CD4-positive, alpha-beta T cell (primary cell): ENCODE measurements around the gene ARHGAP29. TPM values are rescaled to one million over a fixed set of nuclear protein-coding genes. Genes with fewer than 3 reads are reported as not detected.

Experiments
- ATAC-seq: fragments of 200-7000 bp; cut with Tn5 transposase; one replicate; pipeline ENCODE4 v1.10.0; 2022; ENCODE audit warnings: mild to moderate bottlenecking; ENCODE audit not compliant: poor library complexity
- CTCF ChIA-PET: fragments of 350-600 bp; sonication (Branson Sonifier 250); formaldehyde crosslinking; loops from one replicate; lab custom pipeline; 2021; ENCODE audit warnings: antibody characterized with exemption, inconsistent platforms; lab: Charles Lee
- POLR2A ChIA-PET: fragments of 350-600 bp; sonication (Branson Sonifier 250); formaldehyde crosslinking; loops from one replicate; lab custom pipeline; 2021; ENCODE audit warnings: antibody characterized with exemption, inconsistent platforms; lab: Charles Lee
- DNase-seq, 14 experiments: peaks; one replicate each; pipeline ENCODE4 v3.0.0-alpha.2; 2013 to 2020; ENCODE audit warnings: mixed read lengths in 2 of 14
- H3K27ac ChIP-seq, 2 donors: one replicate each; pipeline versions ENCODE4 v1.5.1 to v1.7.0; 2013; ENCODE audit warnings: low read length in 2 of 2, low read depth in 1 of 2, mild to moderate bottlenecking in 1 of 2
- H3K27me3 ChIP-seq, 2 experiments: 1 replicate in 1 of 2; 2 replicates in 1 of 2; pipeline versions ENCODE4 v1.6.1 to v1.7.0; 2013; ENCODE audit warnings: low read length in 2 of 2, control low read depth in 1 of 2, mild to moderate bottlenecking in 1 of 2, moderate library complexity in 1 of 2; ENCODE audit not compliant: insufficient read depth in 2 of 2, control insufficient read depth in 1 of 2
- H3K36me3 ChIP-seq: one replicate; pipeline ENCODE4 v1.6.1; 2013; ENCODE audit warnings: low read length, control low read depth; ENCODE audit not compliant: insufficient read depth
- H3K4me1 ChIP-seq: one replicate; pipeline ENCODE4 v1.6.1; 2013; ENCODE audit warnings: low read length, control low read depth; ENCODE audit not compliant: insufficient read depth
- H3K4me3 ChIP-seq: one replicate; pipeline ENCODE4 v1.5.1; 2013; ENCODE audit warnings: mild to moderate bottlenecking, low read length, moderate library complexity
- H3K9me3 ChIP-seq, 2 experiments: 1 replicate in 1 of 2; 2 replicates in 1 of 2; pipeline versions ENCODE4 v1.6.1 to v1.7.0; 2013; ENCODE audit warnings: low read length in 2 of 2, mild to moderate bottlenecking in 2 of 2, control low read depth in 1 of 2, moderate library complexity in 1 of 2; ENCODE audit not compliant: control insufficient read depth in 1 of 2, insufficient read depth in 1 of 2
- H3K27ac Mint-ChIP-seq: one replicate; pipeline ENCODE4 v1.8.0; 2020; ENCODE audit warnings: mixed read lengths
- H3K27me3 Mint-ChIP-seq: one replicate; pipeline ENCODE4 v1.8.0; 2021; ENCODE audit warnings: mixed read lengths
- H3K36me3 Mint-ChIP-seq: one replicate; pipeline ENCODE4 v1.8.0; 2021; ENCODE audit warnings: low read depth, mixed read lengths
- H3K4me1 Mint-ChIP-seq: one replicate; pipeline ENCODE4 v1.8.0; 2021; ENCODE audit warnings: low read depth, mixed read lengths
- H3K4me3 Mint-ChIP-seq: one replicate; pipeline ENCODE4 v1.8.0; 2020; ENCODE audit warnings: mild to moderate bottlenecking, mixed read lengths
- H3K9me3 Mint-ChIP-seq: one replicate; pipeline ENCODE4 v1.8.0; 2020; ENCODE audit warnings: mixed read lengths
- intact Hi-C, 2 experiments: fragments of 100-400 bp; cut with DNase I in 1 of 2; cut with micrococcal nuclease in 1 of 2; formaldehyde crosslinking; loops; one replicate each; pipeline versions ENCODE4 v1.15.1 to v1.9.0; 2023 to 2025; cut with DNase I, micrococcal nuclease
- total RNA-seq, 174 experiments: library from RNA in 2 of 174; stranded (reverse) in 2 of 174; gene quantifications; one replicate each; pipeline ENCODE4 v1.2.3 and lab custom pipeline; 2021 to 2026
- TF ChIP-seq, protein P1 (sequence below): fragments of 200-600 bp; IDR thresholded peaks from one replicate; pipeline ENCODE4 v1.8.0; 2022; ENCODE audit warnings: antibody characterized with exemption, mild to moderate bottlenecking

Gene ARHGAP29
- total RNA-seq, 2 experiments from 2014 or later, result not detected

DNA sequence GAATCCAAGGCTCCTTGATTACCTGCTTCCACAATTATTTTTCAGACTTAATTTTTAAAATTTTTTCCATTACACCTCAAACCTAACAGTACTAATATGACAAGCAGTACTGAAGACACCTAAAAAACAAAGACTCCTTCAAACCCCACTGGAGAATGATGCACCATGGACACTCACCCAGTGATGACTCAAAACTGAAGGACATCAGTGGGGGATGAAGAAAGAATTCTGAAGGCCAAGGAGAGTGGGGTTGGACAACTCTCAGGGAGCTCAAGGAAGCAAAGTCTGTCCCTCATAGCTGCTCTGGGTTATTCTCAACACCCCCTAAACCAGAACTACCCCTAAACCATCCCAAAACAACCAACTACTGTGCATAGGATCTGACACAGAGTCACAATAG is 2.4 kb upstream of the ARHGAP29 start:
- no peak overlapping the region for H3K4me3 Mint-ChIP-seq
- H3K27me3 Mint-ChIP-seq, result peaks cover 91% of the 10 kb centered on the region
- no peak overlapping the region for H3K27ac Mint-ChIP-seq
- intact Hi-C loops, result no loop called here
- H3K9me3 Mint-ChIP-seq, result peaks cover 18% of the 10 kb centered on the region
- POLR2A ChIA-PET, result no interaction called here
- Histone ChIP-seq H3K36me3 (no peaks in the 10 kb centered on the region), H3K4me1 (peaks cover 15% of the 10 kb centered on the region), H3K4me3 (no peak overlapping the region), H3K9me3 (peaks cover 8 to 17% of the 10 kb centered on the region in 2 experiments), H3K27me3 (peaks cover 30 to 70% of the 10 kb centered on the region in 2 experiments), H3K27ac (no peak overlapping the region)
- TF ChIP-seq, protein P1, sequence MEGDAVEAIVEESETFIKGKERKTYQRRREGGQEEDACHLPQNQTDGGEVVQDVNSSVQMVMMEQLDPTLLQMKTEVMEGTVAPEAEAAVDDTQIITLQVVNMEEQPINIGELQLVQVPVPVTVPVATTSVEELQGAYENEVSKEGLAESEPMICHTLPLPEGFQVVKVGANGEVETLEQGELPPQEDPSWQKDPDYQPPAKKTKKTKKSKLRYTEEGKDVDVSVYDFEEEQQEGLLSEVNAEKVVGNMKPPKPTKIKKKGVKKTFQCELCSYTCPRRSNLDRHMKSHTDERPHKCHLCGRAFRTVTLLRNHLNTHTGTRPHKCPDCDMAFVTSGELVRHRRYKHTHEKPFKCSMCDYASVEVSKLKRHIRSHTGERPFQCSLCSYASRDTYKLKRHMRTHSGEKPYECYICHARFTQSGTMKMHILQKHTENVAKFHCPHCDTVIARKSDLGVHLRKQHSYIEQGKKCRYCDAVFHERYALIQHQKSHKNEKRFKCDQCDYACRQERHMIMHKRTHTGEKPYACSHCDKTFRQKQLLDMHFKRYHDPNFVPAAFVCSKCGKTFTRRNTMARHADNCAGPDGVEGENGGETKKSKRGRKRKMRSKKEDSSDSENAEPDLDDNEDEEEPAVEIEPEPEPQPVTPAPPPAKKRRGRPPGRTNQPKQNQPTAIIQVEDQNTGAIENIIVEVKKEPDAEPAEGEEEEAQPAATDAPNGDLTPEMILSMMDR, result no peak
- CTCF ChIA-PET, result no interaction called here
- H3K36me3 Mint-ChIP-seq, result peaks cover 3% of the 10 kb centered on the region
- ATAC-seq, result no peak
- no peak for DNase-seq
- H3K4me1 Mint-ChIP-seq, result peaks cover 17% of the 10 kb centered on the region

DNA sequence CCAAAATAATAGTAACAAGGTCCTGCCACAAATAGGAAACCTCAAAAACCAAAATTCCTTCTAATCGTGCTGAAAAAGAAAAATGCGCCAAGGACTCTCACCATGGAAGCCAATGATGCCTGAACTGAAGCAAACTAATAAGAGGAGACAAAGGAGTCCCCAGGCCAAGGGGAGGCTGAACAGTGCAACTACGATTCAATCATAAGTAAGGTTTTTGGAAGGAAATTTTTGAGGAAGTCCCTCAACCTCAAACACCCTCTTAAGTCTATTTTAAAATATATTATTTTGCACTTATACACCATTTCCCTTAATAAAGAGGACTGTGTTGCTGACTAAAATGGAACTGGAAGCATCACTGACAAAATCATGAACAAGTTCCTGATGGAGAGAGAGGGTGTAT is 1.7 kb upstream of the ARHGAP29 start:
- ChIA-PET POLR2A (no interaction called here), CTCF (no interaction called here)
- H3K4me3 Mint-ChIP-seq, result peak overlapping the region; percentile 57
- H3K4me1 Mint-ChIP-seq, result peaks cover 17% of the 10 kb centered on the region
- Histone ChIP-seq H3K4me1 (peaks cover 15% of the 10 kb centered on the region), H3K9me3 (peaks cover 8 to 17% of the 10 kb centered on the region in 2 experiments), H3K36me3 (no peaks in the 10 kb centered on the region), H3K27me3 (peaks cover 30 to 71% of the 10 kb centered on the region in 2 experiments), H3K27ac (no peak overlapping the region), H3K4me3 (no peak overlapping the region)
- TF ChIP-seq, protein P1, result no peak
- H3K36me3 Mint-ChIP-seq, result peaks cover 3% of the 10 kb centered on the region
- DNase-seq (no peak), ATAC-seq (no peak)
- H3K27me3 Mint-ChIP-seq, result peaks cover 91% of the 10 kb centered on the region
- peaks cover 14% of the 10 kb centered on the region for H3K9me3 Mint-ChIP-seq
- intact Hi-C loops, result no loop called here
- H3K27ac Mint-ChIP-seq, result no peak overlapping the region

DNA sequence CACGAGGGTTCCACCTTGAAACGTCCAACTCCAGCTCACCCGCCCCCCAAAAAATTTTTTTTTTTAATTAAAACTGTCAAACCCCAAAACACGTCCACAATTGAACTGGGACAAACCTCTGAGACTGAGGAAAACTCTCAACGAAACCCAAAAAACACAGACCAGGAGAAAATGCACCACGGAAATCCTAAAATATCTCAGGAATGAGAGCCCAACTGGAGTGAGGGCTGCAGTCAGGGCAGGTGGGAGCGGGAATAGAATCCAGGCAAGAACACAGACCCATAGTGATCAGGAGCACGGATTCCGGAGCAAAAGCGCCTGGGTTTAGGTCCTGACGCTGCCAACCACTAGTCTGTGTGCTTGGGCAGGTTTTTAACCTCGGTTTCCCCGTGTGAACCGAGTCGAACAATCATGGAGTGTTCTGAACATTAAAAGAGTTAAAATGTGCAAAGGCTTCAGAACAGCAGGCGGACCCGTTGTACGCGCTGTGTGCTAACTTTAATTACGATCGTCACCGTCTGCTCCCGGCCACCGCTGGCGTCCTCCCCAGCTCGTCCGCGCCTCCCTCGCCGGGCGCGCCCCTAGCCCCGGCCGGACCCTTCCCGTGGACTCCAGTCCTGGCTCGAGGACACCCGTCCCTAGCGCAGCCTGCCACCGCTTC is 624 bp downstream of the ARHGAP29 start:
- Histone ChIP-seq H3K4me3 (no peak overlapping the region), H3K27me3 (peaks cover 27 to 66% of the 10 kb centered on the region in 2 experiments), H3K4me1 (peaks cover 15% of the 10 kb centered on the region), H3K36me3 (no peaks in the 10 kb centered on the region), H3K27ac (no peak overlapping the region), H3K9me3 (peaks cover 0 to 8% of the 10 kb centered on the region in 2 experiments)
- peaks cover 17% of the 10 kb centered on the region for H3K4me1 Mint-ChIP-seq
- peak overlapping the region; percentile 60 for H3K4me3 Mint-ChIP-seq
- TF ChIP-seq, protein P1, result no peak
- no peaks in the 10 kb centered on the region for H3K36me3 Mint-ChIP-seq
- intact Hi-C loops, result no loop called here
- ChIA-PET POLR2A (no interaction called here), CTCF (interaction anchor here (0.9 kb wide), 1 partner anchor 11 kb away, joined by 3 read pairs; no protein-coding TSS in a partner anchor)
- ATAC-seq (peak; percentile 29), DNase-seq (peak in 2 of 14 experiments; percentile 7 to 11)
- H3K27ac Mint-ChIP-seq, result no peak overlapping the region
- peaks cover 88% of the 10 kb centered on the region for H3K27me3 Mint-ChIP-seq
- H3K9me3 Mint-ChIP-seq, result peaks cover 7% of the 10 kb centered on the region
